M059J (cell line): Measurements from ENCODE around the gene ATP8A2. TPM values are rescaled to one million over a fixed set of nuclear protein-coding genes. Genes with fewer than 3 reads are reported as not detected.

Source experiments
- DNase-seq: peaks from one replicate; pipeline ENCODE4 v3.0.0-alpha.2; 2012; ENCODE audit warnings: low read depth
- total RNA-seq: library from RNA; depleted of rRNA; stranded (reverse); fragments of >200 nt; shearing (Covaris generic); gene quantifications from 2 replicates; pipeline ENCODE4 v1.2.3, GENCODE V29; 2014

Gene ATP8A2
- total RNA-seq, 1 experiment from 2014 or later = 0.44 TPM

GRCh38 chr13:25625414-25625813 lies 253.6 kb downstream of the ATP8A2 start:
- DNase-seq = no peak

DNA sequence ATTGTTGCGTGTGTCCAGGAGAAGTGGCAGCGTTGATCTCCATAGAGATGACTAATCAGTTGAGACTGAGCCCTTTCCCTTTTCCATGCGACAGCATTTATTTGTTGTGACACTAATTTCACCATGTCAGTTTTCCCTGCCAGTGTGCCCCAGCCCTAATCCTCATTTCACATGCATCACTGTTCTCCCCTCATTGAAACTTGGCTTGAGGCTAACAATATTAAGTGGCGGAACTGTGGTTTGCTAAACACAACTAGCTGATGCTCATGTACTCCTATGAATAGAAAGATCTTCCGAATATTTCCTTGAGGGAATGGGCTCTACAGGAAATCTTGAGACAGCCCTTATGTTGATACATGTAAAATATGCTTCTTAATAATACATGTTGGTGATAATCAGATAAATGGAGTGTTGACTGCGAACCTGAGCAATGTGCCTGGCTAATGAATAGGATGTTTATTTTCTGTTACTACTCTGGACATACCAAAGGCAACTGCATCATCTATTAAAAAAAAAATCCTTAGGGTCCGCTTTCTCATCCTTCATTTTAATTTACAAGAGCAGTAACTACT lies 258.6 kb downstream of the ATP8A2 start:
- peak; percentile 6 for DNase-seq

GRCh38 chr13:25632166-25632888 lies 260.6 kb downstream of the ATP8A2 start:
- DNase-seq = no peak

GRCh38 chr13:25633093-25633492 lies 261.3 kb downstream of the ATP8A2 start:
- DNase-seq = no peak

DNA sequence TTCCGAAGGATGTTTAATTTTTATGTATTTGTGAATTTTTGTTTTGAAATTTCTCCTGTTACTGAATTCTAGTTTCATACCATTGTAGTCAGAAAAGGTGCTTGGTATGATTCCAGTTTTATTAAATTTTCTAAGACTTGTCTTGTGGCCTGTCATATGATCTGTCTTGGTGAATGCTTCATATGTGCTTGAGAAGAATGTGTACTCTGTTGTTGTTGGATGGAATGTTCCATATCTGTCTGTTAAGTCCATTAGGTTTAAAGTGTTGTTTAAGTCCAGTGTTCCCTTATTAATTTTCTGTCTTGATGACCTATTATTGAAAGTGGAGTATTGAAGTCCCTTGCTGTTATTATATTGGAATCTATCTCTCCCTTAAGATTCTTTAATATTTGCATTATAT lies 273.9 kb downstream of the ATP8A2 start:
- no peak for DNase-seq

- no peak for DNase-seq
Observed at GRCh38 chr13:25649001-25649633, 277.3 kb downstream of the ATP8A2 start.

GRCh38 chr13:25652764-25653163 lies 281.0 kb downstream of the ATP8A2 start:
- peak; percentile 10 for DNase-seq

DNA sequence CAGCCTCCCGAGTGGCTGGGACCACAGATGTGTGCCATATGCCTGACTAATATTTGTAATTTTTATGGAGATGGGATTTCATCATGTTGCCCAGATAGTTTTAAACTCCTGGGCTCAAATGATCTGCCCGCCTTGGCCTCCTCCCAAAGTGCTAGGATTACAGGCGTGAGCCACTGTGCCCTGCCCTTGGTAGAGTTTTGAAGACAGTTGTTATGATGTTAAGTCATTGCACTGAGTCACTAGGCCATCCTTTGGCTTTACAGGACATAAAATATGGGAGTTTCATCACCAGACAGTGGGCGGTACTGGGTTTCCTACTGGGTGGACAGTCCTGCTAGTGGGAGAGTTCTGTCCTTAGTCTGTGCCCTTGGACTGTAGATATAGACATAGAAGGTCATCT lies 282.5 kb downstream of the ATP8A2 start:
- peak; percentile 71 for DNase-seq

GRCh38 chr13:25657157-25657556 lies 285.4 kb downstream of the ATP8A2 start:
- no peak for DNase-seq

- DNase-seq = peak; percentile 22
Observed at GRCh38 chr13:25659091-25659795, 287.5 kb downstream of the ATP8A2 start.

- DNase-seq = no peak
Observed at GRCh38 chr13:25660996-25661395, 289.2 kb downstream of the ATP8A2 start.

- DNase-seq = no peak
Observed at GRCh38 chr13:25662516-25662915, 290.7 kb downstream of the ATP8A2 start.

- no peak for DNase-seq
Observed at GRCh38 chr13:25668345-25668744, 296.6 kb downstream of the ATP8A2 start.

- DNase-seq = no peak
Observed at GRCh38 chr13:25673711-25674110, 301.9 kb downstream of the ATP8A2 start.

- DNase-seq = no peak
Observed at GRCh38 chr13:25674371-25674770, 302.6 kb downstream of the ATP8A2 start.

DNA sequence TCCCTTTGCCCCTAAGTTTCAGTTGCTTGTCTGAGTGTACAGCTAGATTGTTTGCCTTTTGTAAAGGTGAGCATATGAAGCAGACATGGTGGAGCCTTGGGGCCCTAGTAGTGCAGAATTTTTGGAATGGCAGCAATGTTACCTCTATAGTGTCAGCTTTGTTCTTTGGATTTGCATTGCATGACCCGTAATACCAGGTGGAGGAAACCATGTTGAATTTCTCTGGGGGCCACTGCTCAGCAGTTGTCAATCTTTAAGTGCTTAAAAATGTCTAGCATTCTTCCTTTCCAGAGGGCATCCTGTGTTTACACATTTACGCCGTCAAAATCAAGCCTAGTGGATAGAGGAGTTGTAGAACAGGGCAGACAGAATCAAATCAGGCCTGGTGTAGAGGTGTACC lies 303.3 kb downstream of the ATP8A2 start:
- no peak for DNase-seq

- no peak for DNase-seq
Observed at GRCh38 chr13:25677956-25678355, 306.2 kb downstream of the ATP8A2 start.

DNA sequence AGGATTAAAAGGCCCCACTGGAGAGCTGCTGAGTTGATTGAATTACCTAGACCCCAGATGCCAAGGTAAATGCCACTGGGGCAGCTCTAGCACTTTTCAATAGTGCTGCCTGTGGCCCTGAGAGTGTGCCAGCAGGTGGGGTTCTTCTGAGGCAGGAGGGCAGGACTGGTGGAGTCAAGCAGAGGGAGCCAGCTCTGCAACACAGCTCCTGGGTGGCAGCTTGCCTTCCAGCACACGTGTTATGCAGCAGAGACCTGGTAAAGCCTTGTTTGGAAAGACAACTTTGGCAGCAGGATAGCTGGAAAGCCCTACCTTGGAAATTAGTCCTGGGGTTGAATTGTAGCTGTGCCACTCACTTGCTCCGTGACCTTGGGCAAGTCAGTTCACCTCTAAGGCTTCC lies 306.6 kb downstream of the ATP8A2 start:
- DNase-seq = no peak

- DNase-seq = no peak
Observed at GRCh38 chr13:25679159-25679558, 307.4 kb downstream of the ATP8A2 start.

DNA sequence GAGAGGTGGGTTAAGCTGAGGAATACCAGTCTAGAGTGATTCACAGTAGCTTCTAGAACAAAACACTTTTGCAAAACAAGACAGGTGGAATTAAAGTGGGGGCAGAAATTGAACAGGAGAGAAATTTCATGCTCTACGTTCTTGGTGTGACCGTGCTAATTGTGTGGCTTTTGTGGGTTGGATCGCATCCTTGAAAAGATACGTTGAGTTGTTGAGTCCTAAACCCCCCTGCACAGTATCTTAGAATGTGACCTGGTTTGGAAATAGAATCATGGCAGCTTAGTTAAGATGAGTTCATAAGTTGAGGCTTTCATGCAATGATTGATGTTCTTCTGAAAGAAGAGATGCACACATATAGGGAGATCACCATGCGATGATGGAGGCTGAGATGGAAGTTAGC lies 308.2 kb downstream of the ATP8A2 start:
- no peak for DNase-seq

GRCh38 chr13:25682276-25682675 lies 310.5 kb downstream of the ATP8A2 start:
- no peak for DNase-seq

DNA sequence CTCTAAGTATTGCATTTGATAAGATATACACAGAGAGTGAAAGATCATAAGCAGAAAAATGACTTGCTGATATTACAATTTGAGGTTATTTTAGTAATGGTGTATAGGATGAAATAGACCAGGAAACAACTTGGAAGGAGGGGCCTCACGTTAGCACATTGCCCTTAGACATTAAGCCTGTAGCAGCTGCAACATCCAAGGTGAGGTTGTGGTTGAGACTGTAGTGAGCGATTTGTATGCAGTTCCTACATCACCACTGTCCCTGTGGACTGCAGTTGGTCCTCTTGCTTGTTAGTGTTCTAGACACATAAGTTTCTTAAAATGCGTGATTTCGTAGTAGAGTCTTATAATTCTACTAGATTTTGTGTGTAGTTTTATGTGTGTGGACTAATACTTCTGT lies 311.3 kb downstream of the ATP8A2 start:
- no peak for DNase-seq
